ENCODE measurements around the gene NCOA1.

DNA sequence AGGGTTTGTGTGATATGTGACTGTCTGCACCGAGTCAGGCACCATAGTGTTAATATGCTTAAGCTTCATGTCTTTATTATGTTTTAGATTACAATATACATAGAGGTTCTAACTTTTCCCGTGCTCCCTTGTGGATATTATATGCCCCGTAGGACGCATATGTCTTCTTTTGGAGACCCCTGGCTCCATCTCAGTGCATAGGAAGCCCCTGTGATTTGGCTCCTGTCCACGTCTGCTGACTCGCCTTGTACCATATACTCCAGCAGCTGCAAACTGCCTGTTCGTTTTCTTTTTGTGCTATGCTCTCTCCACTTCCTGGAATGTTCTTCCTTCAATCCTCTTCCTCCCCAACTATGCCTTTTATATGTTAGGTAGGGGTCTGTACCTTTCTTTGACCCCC lies 191.2 kb downstream of the NCOA1 start:
- TF ChIP-seq POLR2AphosphoS5 (IDR thresholded peaks at IDR 0.05; ENCODE audit: insufficient read depth in 1 of 2, low read depth in 1 of 2), result no peak
- TF ChIP-seq, protein P1, sequence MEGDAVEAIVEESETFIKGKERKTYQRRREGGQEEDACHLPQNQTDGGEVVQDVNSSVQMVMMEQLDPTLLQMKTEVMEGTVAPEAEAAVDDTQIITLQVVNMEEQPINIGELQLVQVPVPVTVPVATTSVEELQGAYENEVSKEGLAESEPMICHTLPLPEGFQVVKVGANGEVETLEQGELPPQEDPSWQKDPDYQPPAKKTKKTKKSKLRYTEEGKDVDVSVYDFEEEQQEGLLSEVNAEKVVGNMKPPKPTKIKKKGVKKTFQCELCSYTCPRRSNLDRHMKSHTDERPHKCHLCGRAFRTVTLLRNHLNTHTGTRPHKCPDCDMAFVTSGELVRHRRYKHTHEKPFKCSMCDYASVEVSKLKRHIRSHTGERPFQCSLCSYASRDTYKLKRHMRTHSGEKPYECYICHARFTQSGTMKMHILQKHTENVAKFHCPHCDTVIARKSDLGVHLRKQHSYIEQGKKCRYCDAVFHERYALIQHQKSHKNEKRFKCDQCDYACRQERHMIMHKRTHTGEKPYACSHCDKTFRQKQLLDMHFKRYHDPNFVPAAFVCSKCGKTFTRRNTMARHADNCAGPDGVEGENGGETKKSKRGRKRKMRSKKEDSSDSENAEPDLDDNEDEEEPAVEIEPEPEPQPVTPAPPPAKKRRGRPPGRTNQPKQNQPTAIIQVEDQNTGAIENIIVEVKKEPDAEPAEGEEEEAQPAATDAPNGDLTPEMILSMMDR (IDR thresholded peaks at IDR 0.05), result no peak

All from vagina (tissue), 2 donors.